ENCODE results near the gene CACNA1C.

- TF ChIP-seq CTCF (IDR thresholded peaks at IDR 0.05) (no peak), EZH2 (IDR thresholded peaks at IDR 0.05; ENCODE audit: borderline replicate concordance, insufficient read depth, low read depth, low read length, poor library complexity, severe bottlenecking) (no peak)
Measured at GRCh38 chr12:2074792-2075191, 22.0 kb downstream of the CACNA1C start.

Data from B cell (primary cell).